ENCODE measurements around the gene SVOPL.
"Not testable (repeated sequence)": the region's sequence is repeated elsewhere in the genome, so short reads cannot be mapped to it uniquely, and the experiment has no call there.

SVOPL gene

GRCh38 chr7:138690495-138690894, 10.7 kb downstream of the SVOPL start:
- no peaks in the 10 kb centered on the region for H3K36me3 ChIP-seq (ENCODE audit: control insufficient read depth in 1 of 2, insufficient read depth in 2 of 2, low read depth in 1 of 2, low read length in 2 of 2)
- no peak overlapping the region for H2BK120ac ChIP-seq (ENCODE audit: low read depth, low read length)
- no peak overlapping the region for H2AFZ ChIP-seq (ENCODE audit: low read depth, low read length)
- DNase-seq: no peak
- no peak overlapping the region for H4K8ac ChIP-seq (ENCODE audit: low read length)
- no peak overlapping the region for H3K14ac ChIP-seq (ENCODE audit: low read length in 2 of 2)
- H3K27me3 ChIP-seq (ENCODE audit: control insufficient read depth in 1 of 2, insufficient read depth in 1 of 2, low read length in 2 of 2): no peaks in the 10 kb centered on the region
- no peak overlapping the region for H3K4me2 ChIP-seq (ENCODE audit: low read length, poor library complexity, severe bottlenecking)
- no peak overlapping the region for H2AK5ac ChIP-seq (ENCODE audit: low read length, severe bottlenecking)
- WGBS: 92% methylated on average over 2 of the region's 2 CpGs
- H2BK12ac ChIP-seq (ENCODE audit: low read length in 2 of 2): no peak overlapping the region
- no peaks in the 10 kb centered on the region for H3K4me1 ChIP-seq (ENCODE audit: control insufficient read depth, insufficient read depth, low read depth, low read length)
- H2BK5ac ChIP-seq (ENCODE audit: low read depth, low read length, poor library complexity, severe bottlenecking): no peak overlapping the region
- H3K9me3 ChIP-seq (ENCODE audit: control insufficient read depth, low read length): no peaks in the 10 kb centered on the region
- H2BK15ac ChIP-seq (ENCODE audit: low read depth, poor library complexity, severe bottlenecking): no peak overlapping the region
- H3K23ac ChIP-seq (ENCODE audit: low read length in 2 of 2): no peak overlapping the region
- H4K91ac ChIP-seq (ENCODE audit: low read length): no peak overlapping the region
- H3K4ac ChIP-seq (ENCODE audit: low read depth in 1 of 2, low read length in 2 of 2): no peak overlapping the region
- no peak overlapping the region for H3K27ac ChIP-seq (ENCODE audit: low read length, poor library complexity, severe bottlenecking)
- H3K9ac ChIP-seq (ENCODE audit: low read length): no peak overlapping the region
- H3K4me3 ChIP-seq (ENCODE audit: insufficient read depth in 1 of 2, low read depth in 1 of 2, low read length in 2 of 2): no peak overlapping the region
- H3K18ac ChIP-seq (ENCODE audit: low read depth in 1 of 2, low read length in 2 of 2): no peak overlapping the region
- no peaks in the 10 kb centered on the region for H3K79me1 ChIP-seq (replicated peaks; ENCODE audit: low read length, poor library complexity, severe bottlenecking)

- H3K4ac ChIP-seq (ENCODE audit: low read depth in 1 of 2, low read length in 2 of 2); H3K27me3 ChIP-seq (ENCODE audit: control insufficient read depth in 1 of 2, insufficient read depth in 1 of 2, low read length in 2 of 2); H3K4me3 ChIP-seq (ENCODE audit: insufficient read depth in 1 of 2, low read depth in 1 of 2, low read length in 2 of 2); H3K9ac ChIP-seq (ENCODE audit: low read length); H3K14ac ChIP-seq (ENCODE audit: low read length in 2 of 2); H4K8ac ChIP-seq (ENCODE audit: low read length); H3K4me1 ChIP-seq (ENCODE audit: control insufficient read depth, insufficient read depth, low read depth, low read length); H2BK5ac ChIP-seq (ENCODE audit: low read depth, low read length, poor library complexity, severe bottlenecking); H2BK12ac ChIP-seq (ENCODE audit: low read length in 2 of 2); H4K91ac ChIP-seq (ENCODE audit: low read length); H3K9me3 ChIP-seq (ENCODE audit: control insufficient read depth, low read length); DNase-seq; H2BK120ac ChIP-seq (ENCODE audit: low read depth, low read length); H3K18ac ChIP-seq (ENCODE audit: low read depth in 1 of 2, low read length in 2 of 2); H3K79me1 ChIP-seq (replicated peaks; ENCODE audit: low read length, poor library complexity, severe bottlenecking); H3K27ac ChIP-seq (ENCODE audit: low read length, poor library complexity, severe bottlenecking); H3K4me2 ChIP-seq (ENCODE audit: low read length, poor library complexity, severe bottlenecking); H3K36me3 ChIP-seq (ENCODE audit: control insufficient read depth in 1 of 2, insufficient read depth in 2 of 2, low read depth in 1 of 2, low read length in 2 of 2); H3K23ac ChIP-seq (ENCODE audit: low read length in 2 of 2); H2AFZ ChIP-seq (ENCODE audit: low read depth, low read length); H2BK15ac ChIP-seq (ENCODE audit: low read depth, poor library complexity, severe bottlenecking); H2AK5ac ChIP-seq (ENCODE audit: low read length, severe bottlenecking): not testable (repeated sequence)
- WGBS: 88% methylated on average over 4 of the region's 6 CpGs
Measured at GRCh38 chr7:138688037-138688436, 13.1 kb downstream of the SVOPL start.

DNA sequence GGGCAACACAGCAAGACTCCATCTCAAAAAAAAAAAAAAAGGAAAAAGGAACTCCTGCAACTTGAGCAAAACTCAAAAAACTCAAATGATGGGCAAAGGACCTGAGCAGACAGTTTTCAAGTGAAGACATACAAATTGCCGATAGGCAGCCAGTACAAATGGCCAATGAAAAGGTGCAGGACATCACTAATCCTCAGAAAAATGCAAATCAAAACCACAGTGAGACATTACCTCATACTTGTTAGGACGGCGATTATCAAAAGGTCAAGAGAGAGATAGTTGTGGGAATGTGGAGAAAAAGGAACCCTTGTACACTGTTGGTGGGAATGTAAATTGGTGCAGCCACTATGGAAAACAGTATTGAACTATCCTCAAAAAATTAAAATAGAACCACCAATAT, 16.8 kb downstream of the SVOPL start:
- H3K27ac ChIP-seq (ENCODE audit: low read length, poor library complexity, severe bottlenecking): no peak overlapping the region
- H3K4ac ChIP-seq (ENCODE audit: low read depth in 1 of 2, low read length in 2 of 2): no peak overlapping the region
- no peak overlapping the region for H3K23ac ChIP-seq (ENCODE audit: low read length in 2 of 2)
- no peak overlapping the region for H3K9ac ChIP-seq (ENCODE audit: low read length)
- no peaks in the 10 kb centered on the region for H3K36me3 ChIP-seq (ENCODE audit: control insufficient read depth in 1 of 2, insufficient read depth in 2 of 2, low read depth in 1 of 2, low read length in 2 of 2)
- H3K79me1 ChIP-seq (replicated peaks; ENCODE audit: low read length, poor library complexity, severe bottlenecking): no peaks in the 10 kb centered on the region
- no peak overlapping the region for H4K8ac ChIP-seq (ENCODE audit: low read length)
- no peak overlapping the region for H4K91ac ChIP-seq (ENCODE audit: low read length)
- no peak overlapping the region for H2AK5ac ChIP-seq (ENCODE audit: low read length, severe bottlenecking)
- H3K9me3 ChIP-seq (ENCODE audit: control insufficient read depth, low read length): no peaks in the 10 kb centered on the region
- no peak overlapping the region for H2BK12ac ChIP-seq (ENCODE audit: low read length in 2 of 2)
- H3K27me3 ChIP-seq (ENCODE audit: control insufficient read depth in 1 of 2, insufficient read depth in 1 of 2, low read length in 2 of 2): no peaks in the 10 kb centered on the region
- 87% methylated on average over 3 of the region's 3 CpGs for WGBS
- H3K4me3 ChIP-seq (ENCODE audit: insufficient read depth in 1 of 2, low read depth in 1 of 2, low read length in 2 of 2): no peak overlapping the region
- H2BK15ac ChIP-seq (ENCODE audit: low read depth, poor library complexity, severe bottlenecking): no peak overlapping the region
- no peak overlapping the region for H3K4me2 ChIP-seq (ENCODE audit: low read length, poor library complexity, severe bottlenecking)
- no peak overlapping the region for H2AFZ ChIP-seq (ENCODE audit: low read depth, low read length)
- H2BK120ac ChIP-seq (ENCODE audit: low read depth, low read length): no peak overlapping the region
- H3K4me1 ChIP-seq (ENCODE audit: control insufficient read depth, insufficient read depth, low read depth, low read length): no peaks in the 10 kb centered on the region
- DNase-seq: no peak
- H3K18ac ChIP-seq (ENCODE audit: low read depth in 1 of 2, low read length in 2 of 2): no peak overlapping the region
- no peak overlapping the region for H2BK5ac ChIP-seq (ENCODE audit: low read depth, low read length, poor library complexity, severe bottlenecking)
- no peak overlapping the region for H3K14ac ChIP-seq (ENCODE audit: low read length in 2 of 2)

DNA sequence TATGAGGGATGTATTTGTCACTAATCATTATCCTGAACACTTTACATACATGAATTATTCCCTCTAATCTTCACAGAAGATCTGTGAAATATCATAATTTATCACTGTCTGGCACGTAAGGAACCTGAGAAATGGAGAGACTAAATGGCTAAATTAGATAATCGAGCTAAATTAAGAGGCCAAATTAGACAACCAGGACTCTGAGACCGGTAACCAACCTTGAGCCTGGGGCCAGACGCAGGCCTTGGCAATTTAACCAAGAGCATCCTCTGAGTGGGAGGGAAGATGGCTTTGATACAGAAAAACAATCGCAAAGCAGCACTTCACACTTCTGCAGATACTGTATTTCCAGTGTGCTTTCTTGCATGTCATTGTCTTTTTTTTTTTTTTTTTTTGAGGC, 21.4 kb downstream of the SVOPL start:
- no peak overlapping the region for H4K8ac ChIP-seq (ENCODE audit: low read length)
- WGBS: 68% methylated on average over 4 of the region's 5 CpGs
- H2BK12ac ChIP-seq (ENCODE audit: low read length in 2 of 2): no peak overlapping the region
- no peak overlapping the region for H3K23ac ChIP-seq (ENCODE audit: low read length in 2 of 2)
- H3K79me1 ChIP-seq (replicated peaks; ENCODE audit: low read length, poor library complexity, severe bottlenecking): no peaks in the 10 kb centered on the region
- no peak overlapping the region for H3K4me3 ChIP-seq (ENCODE audit: insufficient read depth in 1 of 2, low read depth in 1 of 2, low read length in 2 of 2)
- no peak overlapping the region for H2AFZ ChIP-seq (ENCODE audit: low read depth, low read length)
- H3K27me3 ChIP-seq (ENCODE audit: control insufficient read depth in 1 of 2, insufficient read depth in 1 of 2, low read length in 2 of 2): no peaks in the 10 kb centered on the region
- no peaks in the 10 kb centered on the region for H3K4me1 ChIP-seq (ENCODE audit: control insufficient read depth, insufficient read depth, low read depth, low read length)
- H3K14ac ChIP-seq (ENCODE audit: low read length in 2 of 2): no peak overlapping the region
- H3K27ac ChIP-seq (ENCODE audit: low read length, poor library complexity, severe bottlenecking): no peak overlapping the region
- H3K9me3 ChIP-seq (ENCODE audit: control insufficient read depth, low read length): peaks cover 2% of the 10 kb centered on the region
- no peak for DNase-seq
- H2BK15ac ChIP-seq (ENCODE audit: low read depth, poor library complexity, severe bottlenecking): no peak overlapping the region
- H3K9ac ChIP-seq (ENCODE audit: low read length): no peak overlapping the region
- no peak overlapping the region for H3K18ac ChIP-seq (ENCODE audit: low read depth in 1 of 2, low read length in 2 of 2)
- H3K4ac ChIP-seq (ENCODE audit: low read depth in 1 of 2, low read length in 2 of 2): no peak overlapping the region
- H3K36me3 ChIP-seq (ENCODE audit: control insufficient read depth in 1 of 2, insufficient read depth in 2 of 2, low read depth in 1 of 2, low read length in 2 of 2): no peaks in the 10 kb centered on the region
- H2AK5ac ChIP-seq (ENCODE audit: low read length, severe bottlenecking): no peak overlapping the region
- H2BK5ac ChIP-seq (ENCODE audit: low read depth, low read length, poor library complexity, severe bottlenecking): no peak overlapping the region
- no peak overlapping the region for H3K4me2 ChIP-seq (ENCODE audit: low read length, poor library complexity, severe bottlenecking)
- no peak overlapping the region for H2BK120ac ChIP-seq (ENCODE audit: low read depth, low read length)
- no peak overlapping the region for H4K91ac ChIP-seq (ENCODE audit: low read length)

Data from mesenchymal stem cell (in vitro differentiated cells and primary cell).